ENCODE results near the gene FYN. TPM values are rescaled to one million over a fixed set of nuclear protein-coding genes. Genes with fewer than 3 reads are reported as not detected.

Gene FYN
- total and polyA plus RNA-seq, 2 of the 8 experiments (the other 6 are each of a cell fraction or from before 2014, with no cell fraction given): 46.8 to 97.2 TPM

DNA sequence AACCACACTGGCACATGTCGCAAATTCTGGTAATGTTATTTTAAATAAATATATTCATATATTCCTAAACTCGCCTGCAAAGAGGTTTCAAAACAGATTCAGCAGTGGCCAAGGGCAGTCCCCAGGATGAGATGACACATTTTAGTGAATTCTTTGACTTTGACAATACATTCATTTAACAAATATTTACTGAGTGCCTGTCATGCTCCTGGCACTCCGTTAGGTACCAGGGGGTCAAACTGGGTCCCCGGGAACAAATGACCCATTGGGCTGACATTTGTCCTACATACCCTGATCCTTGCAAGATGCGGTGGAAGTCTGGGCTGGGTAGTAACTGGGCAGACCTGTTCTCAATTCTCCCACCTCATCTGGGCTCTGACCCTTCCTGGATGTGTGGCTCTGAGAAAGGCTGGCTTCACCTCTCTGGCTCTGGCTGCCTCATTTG is 74.9 kb downstream of the FYN start:
- Histone ChIP-seq H3K4me3 (ENCODE audit: extremely low read depth in 1 of 4, insufficient read depth in 2 of 4, low read depth in 3 of 4, low read length in 4 of 4) (no peak overlapping the region), H3K23me2 (ENCODE audit: low read depth, low read length) (no peaks in the 10 kb centered on the region), H3K18ac (ENCODE audit: extremely low read depth, low read length) (no peak overlapping the region), H2AFZ (ENCODE audit: low read length) (no peak overlapping the region), H4K5ac (ENCODE audit: insufficient read length, low read depth, low read length) (no peak overlapping the region), H2AK5ac (ENCODE audit: low read depth, low read length) (no peak overlapping the region), H3K4me1 (replicated peaks in 1 of 4; ENCODE audit: control insufficient read depth in 3 of 4, insufficient read depth in 4 of 4, low read length in 3 of 4) (peaks cover 0 to 14% (median 10%) of the 10 kb centered on the region in 4 experiments; a peak in 5 of 7 replicates), H2BK5ac (ENCODE audit: low read depth, low read length) (no peak overlapping the region), H3K9me3 (ENCODE audit: insufficient read depth in 2 of 2, low read depth in 1 of 2, low read length in 1 of 2) (no peaks in the 10 kb centered on the region), H3K79me1 (ENCODE audit: low read depth, low read length) (no peaks in the 10 kb centered on the region; the same call in 1 of the 2 replicates), H3K4ac (replicated peaks; ENCODE audit: insufficient read length, low read depth, low read length) (no peak overlapping the region), H3K36me3 (ENCODE audit: control insufficient read depth in 2 of 4, insufficient read depth in 4 of 4, low read length in 3 of 4) (no peaks in the 10 kb centered on the region), H4K91ac (replicated peaks; ENCODE audit: insufficient read length, low read length) (no peak overlapping the region), H4K20me1 (replicated peaks in 1 of 2; ENCODE audit: control insufficient read depth in 1 of 2, insufficient read depth in 2 of 2, low read length in 2 of 2) (peaks cover 3 to 5% of the 10 kb centered on the region in 2 experiments), H3K4me2 (ENCODE audit: insufficient read depth in 1 of 2, low read depth in 2 of 2, low read length in 2 of 2) (no peak overlapping the region; a peak in 1 of 4 replicates), H3K79me2 (ENCODE audit: control insufficient read depth in 1 of 2, insufficient read depth in 2 of 2, low read length in 2 of 2) (peaks cover 0 to 6% of the 10 kb centered on the region in 2 experiments; a peak in 2 of 4 replicates), H3K14ac (ENCODE audit: insufficient read length) (no peak overlapping the region), H2BK12ac (ENCODE audit: low read depth, low read length) (no peak overlapping the region), H2BK120ac (replicated peaks; ENCODE audit: low read depth, low read length) (no peak overlapping the region), H3K9ac (replicated peaks in 1 of 4; ENCODE audit: extremely low read depth in 1 of 4, low read depth in 3 of 4, low read length in 3 of 4) (no peak overlapping the region), H4K8ac (ENCODE audit: extremely low read depth, insufficient read depth, low read length) (no peak overlapping the region), H3K27ac (ENCODE audit: low read depth, low read length) (no peak overlapping the region), H3K23ac (ENCODE audit: insufficient read length) (no peak overlapping the region), H3K56ac (replicated peaks; ENCODE audit: insufficient read length, low read depth, low read length) (no peak overlapping the region), H3K27me3 (replicated peaks in 1 of 4; ENCODE audit: control insufficient read depth in 3 of 4, extremely low read depth in 1 of 4, insufficient read depth in 3 of 4, low read length in 3 of 4) (no peaks in the 10 kb centered on the region), H2BK15ac (ENCODE audit: low read length) (no peak overlapping the region), H2BK20ac (ENCODE audit: low read length) (no peak overlapping the region)
- FAIRE-seq (no peak), DNase-seq (ENCODE audit: low read depth in 1 of 2, low spot score in 2 of 2) (no peak)
- TF ChIP-seq NANOG (IDR thresholded peaks at IDR 0.05; ENCODE audit: insufficient read depth, low read depth, low read length, poor library complexity, severe bottlenecking) (no peak), POLR2A (IDR thresholded peaks at IDR 0.05; ENCODE audit: control extremely low read depth in 1 of 2, low read depth in 2 of 2, low read length in 2 of 2) (no peak), RAD21 (IDR thresholded peaks at IDR 0.05 in 1 of 2, conservative IDR thresholded peaks at IDR 0.05 in 1 of 2; ENCODE audit: low read depth in 2 of 2, low read length in 2 of 2) (no peak), JUND (IDR thresholded peaks at IDR 0.05; ENCODE audit: low read length) (no peak), GABPA (IDR thresholded peaks at IDR 0.05; ENCODE audit: borderline replicate concordance, insufficient read depth, low read length) (no peak)
- TF ChIP-seq, protein P1, sequence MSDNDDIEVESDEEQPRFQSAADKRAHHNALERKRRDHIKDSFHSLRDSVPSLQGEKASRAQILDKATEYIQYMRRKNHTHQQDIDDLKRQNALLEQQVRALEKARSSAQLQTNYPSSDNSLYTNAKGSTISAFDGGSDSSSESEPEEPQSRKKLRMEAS (IDR thresholded peaks at IDR 0.05): no peak
- TF ChIP-seq, protein P2, sequence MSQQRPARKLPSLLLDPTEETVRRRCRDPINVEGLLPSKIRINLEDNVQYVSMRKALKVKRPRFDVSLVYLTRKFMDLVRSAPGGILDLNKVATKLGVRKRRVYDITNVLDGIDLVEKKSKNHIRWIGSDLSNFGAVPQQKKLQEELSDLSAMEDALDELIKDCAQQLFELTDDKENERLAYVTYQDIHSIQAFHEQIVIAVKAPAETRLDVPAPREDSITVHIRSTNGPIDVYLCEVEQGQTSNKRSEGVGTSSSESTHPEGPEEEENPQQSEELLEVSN (IDR thresholded peaks at IDR 0.05): no peak
- POLR2A ChIA-PET (ENCODE audit: partially characterized antibody): no interaction called here
- 76% methylated on average over 5 of the region's 5 CpGs; no CpG with 5 or more reads in 1 of the 2 experiments for WGBS, 2 experiments (ENCODE audit: extremely low coverage in 1 of 2, insufficient coverage in 1 of 2, insufficient read length in 1 of 2, insufficient replicate concordance in 2 of 2, low coverage in 1 of 2, low lambda C conversion rate in 2 of 2, missing lambda C conversion rate in 1 of 2)
- CTCF ChIA-PET (ENCODE audit: partially characterized antibody): interaction anchor here (0.7 to 2.9 kb wide), 6 partner anchors 9 to 72 kb away, joined by 3 to 21 read pairs (median 4); no protein-coding TSS in a partner anchor
